BJ (cell line): ENCODE data around the gene ATOH8. TPM values are rescaled to one million over a fixed set of nuclear protein-coding genes. Genes with fewer than 3 reads are reported as not detected.

Experiments used
- CTCF ChIA-PET: fragments of 350-600 bp; formaldehyde crosslinking; extraction: SDS; loops from one replicate; lab custom pipeline; 2021; ENCODE audit warnings: antibody characterized with exemption, inconsistent platforms; lab: Yijun Ruan, JAX
- POLR2A ChIA-PET: fragments of 300-600 bp; sonication (Branson Sonifier 250); formaldehyde crosslinking; extraction: SDS; loops from one replicate; lab custom pipeline; 2021; ENCODE audit warnings: antibody characterized with exemption; lab: Charles Lee
- DNase-seq: peaks from one replicate; pipeline ENCODE4 v3.0.0-alpha.2; 2011; ENCODE audit warnings: low read depth
- H3K27me3 ChIP-seq: 2 replicates; pipeline ENCODE4 v1.6.0; 2011; ENCODE audit warnings: low read length; ENCODE audit not compliant: control insufficient read depth, insufficient read depth
- H3K36me3 ChIP-seq: 2 replicates; pipeline ENCODE4 v1.5.1; 2011; ENCODE audit warnings: low read length; ENCODE audit not compliant: control insufficient read depth, insufficient read depth
- H3K4me3 ChIP-seq: 2 replicates; pipeline ENCODE4 v1.5.1; 2011; ENCODE audit warnings: low read depth, mild to moderate bottlenecking, control low read depth, low read length
- polyA plus RNA-seq: library from polyadenylated mRNA; depleted of rRNA; stranded (reverse); fragments of >200 nt; gene quantifications from 2 replicates; pipeline ENCODE4 v1.2.3, GENCODE V29; 2011
- TF ChIP-seq, protein P1 (sequence below): IDR thresholded peaks from 2 replicates; pipeline ENCODE4 v1.5.1; 2011; ENCODE audit warnings: low read depth, mild to moderate bottlenecking, control low read depth, inconsistent platforms, low read length, moderate library complexity; ENCODE audit not compliant: insufficient read depth

The ATOH8 gene
- polyA plus RNA-seq, 1 experiment, result 19.5 TPM

DNA sequence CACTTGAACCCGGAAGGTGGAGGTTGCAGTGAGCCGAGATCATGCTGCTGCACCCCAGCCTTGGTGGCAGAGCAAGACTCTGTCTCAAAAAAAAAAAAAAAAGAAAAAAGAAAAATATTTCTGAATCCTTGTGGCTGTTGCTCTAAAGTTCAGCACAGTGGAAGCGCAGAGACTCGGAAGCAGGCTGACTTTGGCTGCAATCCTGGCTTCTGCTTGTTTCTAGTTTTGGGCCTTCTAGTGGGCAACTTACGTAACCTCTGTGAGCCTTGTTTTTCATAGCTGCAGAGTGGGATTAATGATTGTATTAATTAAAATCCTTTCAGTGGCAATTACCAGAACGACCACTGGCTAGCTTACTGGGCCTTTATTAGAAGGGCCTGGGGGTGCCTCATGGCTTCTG, 31.3 kb upstream of the ATOH8 start:
- TF ChIP-seq, protein P1, sequence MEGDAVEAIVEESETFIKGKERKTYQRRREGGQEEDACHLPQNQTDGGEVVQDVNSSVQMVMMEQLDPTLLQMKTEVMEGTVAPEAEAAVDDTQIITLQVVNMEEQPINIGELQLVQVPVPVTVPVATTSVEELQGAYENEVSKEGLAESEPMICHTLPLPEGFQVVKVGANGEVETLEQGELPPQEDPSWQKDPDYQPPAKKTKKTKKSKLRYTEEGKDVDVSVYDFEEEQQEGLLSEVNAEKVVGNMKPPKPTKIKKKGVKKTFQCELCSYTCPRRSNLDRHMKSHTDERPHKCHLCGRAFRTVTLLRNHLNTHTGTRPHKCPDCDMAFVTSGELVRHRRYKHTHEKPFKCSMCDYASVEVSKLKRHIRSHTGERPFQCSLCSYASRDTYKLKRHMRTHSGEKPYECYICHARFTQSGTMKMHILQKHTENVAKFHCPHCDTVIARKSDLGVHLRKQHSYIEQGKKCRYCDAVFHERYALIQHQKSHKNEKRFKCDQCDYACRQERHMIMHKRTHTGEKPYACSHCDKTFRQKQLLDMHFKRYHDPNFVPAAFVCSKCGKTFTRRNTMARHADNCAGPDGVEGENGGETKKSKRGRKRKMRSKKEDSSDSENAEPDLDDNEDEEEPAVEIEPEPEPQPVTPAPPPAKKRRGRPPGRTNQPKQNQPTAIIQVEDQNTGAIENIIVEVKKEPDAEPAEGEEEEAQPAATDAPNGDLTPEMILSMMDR, result no peak
- CTCF ChIA-PET, result interaction anchor here (0.9 to 5.4 kb wide), 6 partner anchors 13 to 91 kb away, joined by 3 to 61 read pairs (median 6); no protein-coding TSS in a partner anchor
- no peaks in the 10 kb centered on the region for H3K36me3 ChIP-seq
- H3K4me3 ChIP-seq, result no peak overlapping the region
- no peak for DNase-seq
- no peaks in the 10 kb centered on the region for H3K27me3 ChIP-seq
- POLR2A ChIA-PET, result no interaction called here

DNA sequence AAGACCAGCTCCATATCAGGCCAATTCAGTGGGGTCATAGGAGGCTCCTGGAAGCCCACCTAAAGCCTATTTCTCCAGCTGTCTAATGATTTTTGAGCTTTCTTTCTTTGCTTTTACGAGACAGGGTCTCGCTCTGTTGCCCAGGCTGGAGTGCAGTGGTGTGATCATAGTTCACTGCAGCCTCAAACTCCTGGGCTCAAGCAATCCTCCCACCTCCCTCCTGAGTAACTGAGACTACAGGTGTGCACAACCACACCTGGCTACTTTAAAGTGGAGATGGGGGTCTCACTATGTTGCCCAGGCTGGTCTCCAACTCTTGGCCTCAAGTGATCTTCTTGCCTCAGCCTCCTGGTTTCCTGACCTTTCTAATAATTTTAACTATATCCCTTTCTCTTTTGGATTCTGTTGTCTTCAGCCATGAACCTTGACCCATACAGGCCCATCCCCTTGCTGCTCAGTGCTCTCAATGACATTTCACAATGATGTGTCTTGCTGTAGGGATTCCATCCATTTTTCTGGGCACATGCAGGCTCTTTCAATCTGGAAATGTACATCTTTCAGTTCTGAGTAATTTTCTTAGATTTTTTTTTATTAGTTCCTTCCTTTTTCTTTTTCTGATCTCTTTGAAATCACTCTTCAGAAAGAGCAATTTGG, 30.0 kb upstream of the ATOH8 start:
- ChIA-PET CTCF (interaction anchor here (1.1 to 5.4 kb wide), 11 partner anchors 15 to 357 kb away, joined by 3 to 61 read pairs (median 8); no protein-coding TSS in a partner anchor), POLR2A (no interaction called here)
- TF ChIP-seq, protein P1, result no peak
- Histone ChIP-seq H3K36me3 (no peaks in the 10 kb centered on the region), H3K27me3 (no peaks in the 10 kb centered on the region), H3K4me3 (no peak overlapping the region)
- DNase-seq, result no peak

DNA sequence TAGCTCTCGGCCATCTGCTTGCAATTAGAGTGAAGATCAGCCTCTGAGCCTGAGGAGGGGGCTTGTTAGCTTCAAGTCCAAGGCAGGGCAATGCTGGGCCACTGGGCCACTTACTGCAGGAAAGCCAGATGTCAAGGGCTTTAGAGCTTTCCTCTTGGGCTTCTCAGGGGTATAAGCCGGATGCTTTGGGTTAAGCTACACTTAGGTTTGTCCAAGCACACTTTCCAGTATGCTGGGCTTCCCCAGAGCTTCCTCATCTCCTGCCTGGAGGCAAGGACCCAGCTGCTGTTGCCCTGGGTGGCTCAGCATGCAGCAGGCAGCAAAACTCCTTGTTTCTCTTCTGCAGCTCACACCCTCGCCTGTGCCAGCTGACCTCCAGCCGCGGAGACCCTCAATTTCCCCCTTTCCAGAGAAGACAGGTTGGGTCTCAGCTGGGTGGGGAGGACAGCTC, 29.0 kb upstream of the ATOH8 start:
- TF ChIP-seq, protein P1, result no peak
- Histone ChIP-seq H3K27me3 (no peaks in the 10 kb centered on the region), H3K36me3 (no peaks in the 10 kb centered on the region), H3K4me3 (no peak overlapping the region)
- CTCF ChIA-PET, result interaction anchor here (0.6 to 5.4 kb wide), 19 partner anchors 17 to 356 kb away, joined by 3 to 61 read pairs (median 4); no protein-coding TSS in a partner anchor
- DNase-seq, result no peak
- POLR2A ChIA-PET, result interaction anchor here (0.6 to 1.1 kb wide), 2 partner anchors 129 to 160 kb away, joined by 3 read pairs; partner anchors contain the start of gene RNF181

DNA sequence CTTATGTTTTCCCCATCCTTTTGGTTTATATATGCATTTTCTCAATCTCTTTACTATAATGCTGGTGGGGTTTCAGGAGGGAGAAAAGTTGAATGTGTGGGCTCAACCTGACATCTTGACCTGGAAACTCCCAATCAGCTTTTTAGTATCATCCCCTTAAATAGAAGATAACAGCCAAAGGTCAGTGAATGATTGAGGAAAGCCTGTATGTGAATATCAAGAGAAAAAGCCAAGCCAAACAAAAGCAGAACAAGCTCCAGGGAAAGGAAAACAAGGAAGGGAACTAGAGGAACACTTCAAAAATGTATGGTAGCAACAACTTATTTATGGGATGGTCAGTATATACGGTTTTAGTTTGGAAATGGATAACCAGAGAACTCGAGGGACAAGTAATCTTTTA, 28.3 kb upstream of the ATOH8 start:
- TF ChIP-seq, protein P1, result no peak
- Histone ChIP-seq H3K4me3 (no peak overlapping the region), H3K27me3 (no peaks in the 10 kb centered on the region), H3K36me3 (no peaks in the 10 kb centered on the region)
- DNase-seq, result no peak
- ChIA-PET POLR2A (interaction anchor here (0.5 to 1.1 kb wide), 2 partner anchors 90 to 130 kb away, joined by 3 read pairs; partner anchors contain the start of gene RNF181), CTCF (interaction anchor here (0.6 to 5.4 kb wide), 17 partner anchors 17 to 355 kb away, joined by 3 to 61 read pairs (median 5); no protein-coding TSS in a partner anchor)

DNA sequence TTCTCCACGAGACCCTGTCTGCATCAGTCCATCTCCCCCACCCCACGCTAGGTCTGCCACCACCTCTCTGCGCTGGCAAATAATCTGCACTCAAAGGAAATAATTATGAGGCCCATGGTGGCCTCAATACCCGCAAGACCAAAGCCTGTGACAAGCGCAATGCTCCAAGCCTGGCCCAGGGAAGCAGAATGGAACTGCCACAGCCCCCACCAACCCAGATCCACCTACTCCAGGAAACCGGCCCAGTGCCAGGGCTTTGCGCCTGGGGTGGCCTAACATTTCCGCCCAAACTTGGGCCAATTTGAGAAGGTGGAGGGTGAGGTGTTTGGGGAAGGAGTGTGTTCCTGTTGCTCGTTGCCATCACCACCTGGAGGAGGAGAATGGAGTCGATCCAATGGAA, 26.0 kb upstream of the ATOH8 start:
- H3K27me3 ChIP-seq, result no peaks in the 10 kb centered on the region
- POLR2A ChIA-PET, result no interaction called here
- no peaks in the 10 kb centered on the region for H3K36me3 ChIP-seq
- no peak overlapping the region for H3K4me3 ChIP-seq
- TF ChIP-seq, protein P1, result no peak
- no peak for DNase-seq
- CTCF ChIA-PET, result interaction anchor here (1.1 to 5.4 kb wide), 3 partner anchors 74 to 86 kb away, joined by 5 to 61 read pairs (median 12); no protein-coding TSS in a partner anchor
